ENCODE measurements around the gene ADAM15. TPM values are rescaled to one million over a fixed set of nuclear protein-coding genes. Genes with fewer than 3 reads are reported as not detected.

The ADAM15 gene
- polyA plus RNA-seq, 1 of the 3 experiments (the other 2 are of a cell fraction), result 60.1 TPM

DNA sequence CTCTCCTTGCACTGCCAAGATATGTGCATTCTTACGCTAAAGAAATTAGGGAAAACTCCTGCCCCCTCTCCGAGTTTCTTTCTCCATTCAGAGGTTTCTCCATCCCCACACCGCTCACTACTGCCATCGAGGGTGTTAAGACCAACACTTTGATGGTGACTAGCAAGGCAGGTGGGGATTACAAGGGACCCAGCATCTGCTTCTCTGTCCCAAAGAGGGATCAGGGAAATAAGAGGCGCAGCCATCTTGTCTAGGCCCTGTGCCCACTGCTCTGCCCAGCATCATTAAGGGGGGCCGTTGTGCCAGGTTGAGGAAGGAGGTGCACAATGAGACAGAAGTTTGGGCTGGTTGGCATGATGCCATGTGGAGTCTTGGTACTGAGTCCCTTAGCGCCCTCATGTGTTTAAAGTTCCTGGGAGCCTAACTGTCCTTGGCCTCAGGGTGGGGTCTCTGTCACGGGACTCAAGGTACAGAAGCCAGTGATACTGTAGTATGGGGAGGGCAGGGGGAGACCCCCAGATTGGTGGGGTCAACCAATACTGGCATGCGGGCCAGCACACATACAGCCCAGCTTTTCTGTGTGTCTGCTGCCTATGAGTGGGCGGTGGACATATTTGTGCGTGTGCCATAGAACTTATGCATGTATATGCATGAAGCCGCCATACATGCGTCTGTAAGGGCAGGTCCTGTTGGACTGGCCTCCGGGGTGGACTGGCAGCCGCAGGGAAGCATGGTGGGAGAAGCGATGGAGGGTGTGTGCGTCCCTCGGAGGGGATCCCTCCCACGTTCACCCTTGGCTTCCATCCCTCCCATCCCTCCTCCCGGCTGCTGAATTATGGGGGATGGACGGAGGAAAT, 33.0 kb downstream of the ADAM15 start:
- Histone ChIP-seq H3K79me2 (ENCODE audit: insufficient read depth) (no peaks in the 10 kb centered on the region), H3F3A (replicated peaks; ENCODE audit: insufficient read depth) (peaks cover 3% of the 10 kb centered on the region), H3K4me2 (peak overlapping the region; percentile 78), H3K9me3 (no peaks in the 10 kb centered on the region), H3K9me2 (no peaks in the 10 kb centered on the region), H3K27ac (ENCODE audit: low read depth in 2 of 2, low read length in 1 of 2) (peak overlapping the region in 1 of 2 experiments; percentile 94; a peak in 3 of 4 replicates), H4K20me1 (ENCODE audit: insufficient read depth) (no peaks in the 10 kb centered on the region), H3K9ac (0 out of 2 replicates have a peak overlapping the region, but pooled peaks have one; percentile 56), H3K36me3 (replicated peaks in 1 of 2; ENCODE audit: control insufficient read depth in 1 of 2, insufficient read depth in 2 of 2, low read length in 1 of 2) (no peaks in the 10 kb centered on the region), H3K27me3 (ENCODE audit: insufficient read depth) (peaks cover 23% of the 10 kb centered on the region), H3K4me3 (ENCODE audit: low read depth in 2 of 2, low read length in 1 of 2) (peak overlapping the region; percentile 77 to 79), H3K4me1 (ENCODE audit: control insufficient read depth in 1 of 2, insufficient read depth in 2 of 2, low read depth in 1 of 2, low read length in 1 of 2) (peaks cover 21 to 29% of the 10 kb centered on the region in 2 experiments; a peak in 3 of 4 replicates), H2AFZ (ENCODE audit: low read depth) (peak overlapping the region; percentile 99; the same call in 1 of the 2 replicates)
- POLR2A ChIA-PET, result interaction anchor here (0.5 to 2.0 kb wide), 2 partner anchors 26 to 90 kb away, joined by 3 to 4 read pairs; no protein-coding TSS in a partner anchor
- WGBS (ENCODE audit: low lambda C conversion rate), result 50% methylated on average over 7 of the region's 21 CpGs
- TF ChIP-seq, protein P1, sequence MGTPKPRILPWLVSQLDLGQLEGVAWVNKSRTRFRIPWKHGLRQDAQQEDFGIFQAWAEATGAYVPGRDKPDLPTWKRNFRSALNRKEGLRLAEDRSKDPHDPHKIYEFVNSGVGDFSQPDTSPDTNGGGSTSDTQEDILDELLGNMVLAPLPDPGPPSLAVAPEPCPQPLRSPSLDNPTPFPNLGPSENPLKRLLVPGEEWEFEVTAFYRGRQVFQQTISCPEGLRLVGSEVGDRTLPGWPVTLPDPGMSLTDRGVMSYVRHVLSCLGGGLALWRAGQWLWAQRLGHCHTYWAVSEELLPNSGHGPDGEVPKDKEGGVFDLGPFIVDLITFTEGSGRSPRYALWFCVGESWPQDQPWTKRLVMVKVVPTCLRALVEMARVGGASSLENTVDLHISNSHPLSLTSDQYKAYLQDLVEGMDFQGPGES (IDR thresholded peaks at IDR 0.05; ENCODE audit: low read depth, low read length), result no peak
- TF ChIP-seq JUND (IDR thresholded peaks at IDR 0.05), result no peak
- no peak for TF ChIP-seq GATA2 (CRISPR knock-in tag; IDR thresholded peaks at IDR 0.05)
- no peak for TF ChIP-seq SIN3A (IDR thresholded peaks at IDR 0.05; ENCODE audit: borderline replicate concordance, low read depth, low read length)
- TF ChIP-seq TAF1 (IDR thresholded peaks at IDR 0.05; ENCODE audit: borderline replicate concordance, low read depth, low read length), result no peak
- TF ChIP-seq NFIC (IDR thresholded peaks at IDR 0.05; ENCODE audit: borderline replicate concordance), result peak; percentile 84
- TF ChIP-seq, protein P2, sequence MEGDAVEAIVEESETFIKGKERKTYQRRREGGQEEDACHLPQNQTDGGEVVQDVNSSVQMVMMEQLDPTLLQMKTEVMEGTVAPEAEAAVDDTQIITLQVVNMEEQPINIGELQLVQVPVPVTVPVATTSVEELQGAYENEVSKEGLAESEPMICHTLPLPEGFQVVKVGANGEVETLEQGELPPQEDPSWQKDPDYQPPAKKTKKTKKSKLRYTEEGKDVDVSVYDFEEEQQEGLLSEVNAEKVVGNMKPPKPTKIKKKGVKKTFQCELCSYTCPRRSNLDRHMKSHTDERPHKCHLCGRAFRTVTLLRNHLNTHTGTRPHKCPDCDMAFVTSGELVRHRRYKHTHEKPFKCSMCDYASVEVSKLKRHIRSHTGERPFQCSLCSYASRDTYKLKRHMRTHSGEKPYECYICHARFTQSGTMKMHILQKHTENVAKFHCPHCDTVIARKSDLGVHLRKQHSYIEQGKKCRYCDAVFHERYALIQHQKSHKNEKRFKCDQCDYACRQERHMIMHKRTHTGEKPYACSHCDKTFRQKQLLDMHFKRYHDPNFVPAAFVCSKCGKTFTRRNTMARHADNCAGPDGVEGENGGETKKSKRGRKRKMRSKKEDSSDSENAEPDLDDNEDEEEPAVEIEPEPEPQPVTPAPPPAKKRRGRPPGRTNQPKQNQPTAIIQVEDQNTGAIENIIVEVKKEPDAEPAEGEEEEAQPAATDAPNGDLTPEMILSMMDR (IDR thresholded peaks at IDR 0.05), result peak; percentile 34
- TF ChIP-seq FOXJ3 (CRISPR knock-in tag; IDR thresholded peaks at IDR 0.05), result 0 out of 2 replicates have a peak, but pooled peaks have one; percentile 50
- TF ChIP-seq RCOR1 (IDR thresholded peaks at IDR 0.05; ENCODE audit: low read length), result no peak
- no peak for TF ChIP-seq POLR2AphosphoS5 (IDR thresholded peaks at IDR 0.05; ENCODE audit: low read depth, low read length)
- TF ChIP-seq TEAD4 (IDR thresholded peaks at IDR 0.05; ENCODE audit: borderline replicate concordance, insufficient read depth), result no peak
- no peak for TF ChIP-seq NRF1 (IDR thresholded peaks at IDR 0.05; ENCODE audit: low read depth, low read length)
- no peak for TF ChIP-seq RXRA (IDR thresholded peaks at IDR 0.05; ENCODE audit: borderline replicate concordance, low read depth)
- TF ChIP-seq, protein P3, sequence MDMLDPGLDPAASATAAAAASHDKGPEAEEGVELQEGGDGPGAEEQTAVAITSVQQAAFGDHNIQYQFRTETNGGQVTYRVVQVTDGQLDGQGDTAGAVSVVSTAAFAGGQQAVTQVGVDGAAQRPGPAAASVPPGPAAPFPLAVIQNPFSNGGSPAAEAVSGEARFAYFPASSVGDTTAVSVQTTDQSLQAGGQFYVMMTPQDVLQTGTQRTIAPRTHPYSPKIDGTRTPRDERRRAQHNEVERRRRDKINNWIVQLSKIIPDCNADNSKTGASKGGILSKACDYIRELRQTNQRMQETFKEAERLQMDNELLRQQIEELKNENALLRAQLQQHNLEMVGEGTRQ (IDR thresholded peaks at IDR 0.05; ENCODE audit: borderline replicate concordance, low read depth, low read length), result no peak
- no peak for TF ChIP-seq FOXM1 (IDR thresholded peaks at IDR 0.05; ENCODE audit: low read depth)
- TF ChIP-seq, protein P4, sequence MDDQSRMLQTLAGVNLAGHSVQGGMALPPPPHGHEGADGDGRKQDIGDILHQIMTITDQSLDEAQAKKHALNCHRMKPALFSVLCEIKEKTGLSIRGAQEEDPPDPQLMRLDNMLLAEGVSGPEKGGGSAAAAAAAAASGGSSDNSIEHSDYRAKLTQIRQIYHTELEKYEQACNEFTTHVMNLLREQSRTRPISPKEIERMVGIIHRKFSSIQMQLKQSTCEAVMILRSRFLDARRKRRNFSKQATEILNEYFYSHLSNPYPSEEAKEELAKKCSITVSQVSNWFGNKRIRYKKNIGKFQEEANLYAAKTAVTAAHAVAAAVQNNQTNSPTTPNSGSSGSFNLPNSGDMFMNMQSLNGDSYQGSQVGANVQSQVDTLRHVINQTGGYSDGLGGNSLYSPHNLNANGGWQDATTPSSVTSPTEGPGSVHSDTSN (IDR thresholded peaks at IDR 0.05), result no peak
- no peak; the same call in 1 of the 2 replicates for TF ChIP-seq RAD21 (IDR thresholded peaks at IDR 0.05; ENCODE audit: low read length)
- TF ChIP-seq EP300 (IDR thresholded peaks at IDR 0.05; ENCODE audit: borderline replicate concordance in 1 of 2, low read depth in 1 of 2, low read length in 1 of 2), result no peak
- no peak for TF ChIP-seq GABPA (IDR thresholded peaks at IDR 0.05; ENCODE audit: low read depth)
- TF ChIP-seq SMC3 (IDR thresholded peaks at IDR 0.05; ENCODE audit: low read depth, low read length), result peak; percentile 24; the same call in 1 of the 2 replicates
- CTCF ChIA-PET, result interaction anchor here (0.8 to 5.3 kb wide), 22 partner anchors 9 to 167 kb away, joined by 3 to 156 read pairs (median 10); partner anchors contain the start of genes ADAM15, DPM3, EFNA1 and EFNA4
- DNase-seq, result peak; percentile 41

Data from SK-N-SH (cell line).